HepG2 (cell line): Measurements from ENCODE around the gene SERPINA6. TPM values are rescaled to one million over a fixed set of nuclear protein-coding genes. Genes with fewer than 3 reads are reported as not detected.

Experiments used
- ELF3 ChIP-seq: IDR thresholded peaks from 2 replicates; pipeline ENCODE4 v1.6.1; 2016; ENCODE audit warnings: missing genetic modification reagents, missing compliant biosample characterization
- ETV5 ChIP-seq: IDR thresholded peaks from 2 replicates; pipeline ENCODE4 v1.6.1; 2018; ENCODE audit warnings: missing biosample characterization, missing genetic modification reagents, inconsistent platforms, borderline replicate concordance
- TBX2 ChIP-seq: sonication (generic); formaldehyde crosslinking; IDR thresholded peaks from 2 replicates; pipeline ENCODE4 v1.5.0; 2020; ENCODE audit warnings: missing genetic modification reagents, mild to moderate bottlenecking, borderline replicate concordance
- THYN1 ChIP-seq: sonication (generic); formaldehyde crosslinking; IDR thresholded peaks from 2 replicates; pipeline ENCODE4 v1.8.1; 2023; ENCODE audit warnings: low read depth, mild to moderate bottlenecking, moderate library complexity, missing genetic modification reagents, borderline replicate concordance
- TSC22D2 ChIP-seq: sonication (generic); formaldehyde crosslinking; IDR thresholded peaks from 2 replicates; pipeline ENCODE4 v1.5.1; 2020; ENCODE audit warnings: missing genetic modification reagents, mild to moderate bottlenecking, borderline replicate concordance
- USF2 ChIP-seq, 2 experiments: sonication (generic) in 1 of 2; formaldehyde crosslinking in 1 of 2; IDR thresholded peaks; 2 replicates each; pipeline versions ENCODE4 v1.5.1 to v1.6.1; 2011 to 2020; ENCODE audit warnings: borderline replicate concordance in 1 of 2, low read depth in 1 of 2, low read length in 1 of 2, mild to moderate bottlenecking in 1 of 2, missing genetic modification reagents in 1 of 2, moderate library complexity in 1 of 2
- ZNF12 ChIP-seq: sonication (generic); formaldehyde crosslinking; IDR thresholded peaks from 2 replicates; pipeline ENCODE4 v1.5.0; 2020; ENCODE audit warnings: missing genetic modification reagents
- ZNF530 ChIP-seq: sonication (generic); formaldehyde crosslinking; IDR thresholded peaks from 2 replicates; pipeline ENCODE4 v1.5.0; 2020; ENCODE audit warnings: low read depth, mild to moderate bottlenecking, missing genetic modification reagents
- ZNF543 ChIP-seq: sonication (generic); formaldehyde crosslinking; IDR thresholded peaks from 2 replicates; pipeline ENCODE4 v1.4.0; 2020; ENCODE audit warnings: mild to moderate bottlenecking, missing genetic modification reagents
- ZNF816 ChIP-seq: sonication (generic); formaldehyde crosslinking; IDR thresholded peaks from 2 replicates; pipeline ENCODE4 v1.8.0; 2022; ENCODE audit warnings: missing genetic modification reagents, mild to moderate bottlenecking, borderline replicate concordance
- ZSCAN22 ChIP-seq: sonication (generic); formaldehyde crosslinking; IDR thresholded peaks from 2 replicates; pipeline ENCODE4 v1.4.0; 2020; ENCODE audit warnings: mild to moderate bottlenecking, missing genetic modification reagents
- ZSCAN5A ChIP-seq: sonication (generic); formaldehyde crosslinking; IDR thresholded peaks from 2 replicates; pipeline ENCODE4 v1.8.0; 2022; ENCODE audit warnings: mild to moderate bottlenecking, missing genetic modification reagents, borderline replicate concordance
- polyA plus RNA-seq, 8 experiments: library from polyadenylated mRNA; depleted of rRNA in 3 of 8; stranded (reverse) in 7 of 8; unstranded in 1 of 8; fragments of >200 nt; fragmentation: Illumina TruSeq in 4 of 8; extraction: Trizol in 4 of 8; gene quantifications; 2 replicates each; pipeline versions ENCODE4 v1.2.1 to v1.2.3, GENCODE V29; 2011 to 2016; ENCODE audit warnings: low read depth in 4 of 8, missing spikeins in 1 of 8, mixed read lengths in 1 of 8; ENCODE audit not compliant: insufficient read depth in 1 of 8
- total RNA-seq, 5 experiments: library from RNA; depleted of rRNA; stranded (reverse); fragments of >200 nt; fragmentation: Illumina TruSeq; extraction: Trizol; gene quantifications; 2 replicates each; pipeline ENCODE4 v1.2.3, GENCODE V29; 2016; ENCODE audit warnings: low read depth in 1 of 5
- TF ChIP-seq, protein P1 (sequence below): sonication (generic); formaldehyde crosslinking; IDR thresholded peaks from 2 replicates; pipeline ENCODE4 v1.8.0; 2022; ENCODE audit warnings: missing genetic modification reagents, mild to moderate bottlenecking, inconsistent platforms, borderline replicate concordance
- TF ChIP-seq, protein P2 (sequence below): sonication (generic); formaldehyde crosslinking; IDR thresholded peaks from 2 replicates; pipeline ENCODE4 v1.8.0; 2022; ENCODE audit warnings: mild to moderate bottlenecking, missing genetic modification reagents
- TF ChIP-seq, protein P3 (sequence below): IDR thresholded peaks from 2 replicates; pipeline ENCODE4 v1.6.1; 2016; ENCODE audit warnings: low read depth, missing genetic modification reagents, missing compliant biosample characterization

The SERPINA6 gene
- total and polyA plus RNA-seq, 2 of the 13 experiments (the other 11 are each of a cell fraction or from before 2014, with no cell fraction given) = 260 to 333 TPM

DNA sequence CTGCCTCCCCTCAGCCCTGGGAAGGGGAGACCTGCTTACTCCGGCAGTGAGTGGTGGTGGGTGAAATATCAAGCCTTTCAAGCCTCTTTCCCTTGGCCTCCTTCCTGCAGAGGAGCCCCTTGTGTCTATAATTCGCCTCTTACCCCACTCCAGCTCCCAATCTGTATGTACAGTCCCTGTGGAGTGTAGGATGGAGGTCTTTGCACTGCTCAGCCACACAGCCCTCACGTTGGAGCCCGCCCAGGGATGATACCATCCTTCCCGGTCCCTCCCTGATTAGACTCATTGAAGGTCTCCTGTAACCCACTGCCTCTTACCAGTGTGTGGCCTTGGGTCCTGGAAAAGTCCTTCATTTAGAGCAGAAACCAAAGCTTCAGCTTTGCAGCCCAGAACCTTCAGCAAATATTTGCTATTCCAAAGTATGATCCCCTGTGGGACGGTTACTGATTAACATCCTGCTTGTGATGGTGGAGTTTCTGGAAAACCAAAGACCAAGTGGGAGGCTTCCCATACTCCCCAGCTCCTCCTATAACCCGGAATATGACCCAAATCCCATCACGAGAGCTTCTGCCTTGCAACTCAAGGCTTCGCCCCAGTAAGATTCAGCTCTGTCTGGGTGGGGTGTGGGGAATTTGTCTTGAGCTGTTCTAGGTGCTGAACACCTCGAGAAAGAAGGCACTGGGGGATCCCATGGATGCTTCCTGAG, 30.1 kb downstream of the SERPINA6 start, which contains the start of gene SERPINA10 (continued):
- TF ChIP-seq ZNF530 (CRISPR knock-in tag) (no peak), TSC22D2 (peak; percentile 68; the same call in 1 of the 2 replicates), ZSCAN5A (CRISPR knock-in tag) (peak; percentile 90; the same call in 1 of the 2 replicates), ZNF543 (CRISPR knock-in tag) (peak; percentile 84), USF2 (IDR thresholded peaks at IDR 0.05; ENCODE audit: low read depth, low read length) (0 out of 2 replicates have a peak, but pooled peaks have one; percentile 16), USF2 (CRISPR knock-in tag; IDR thresholded peaks at IDR 0.05; ENCODE audit: borderline replicate concordance) (no peak), ELF3 (CRISPR knock-in tag) (peak; percentile 85), THYN1 (no peak), ZNF12 (CRISPR knock-in tag) (peak; percentile 56; the same call in 1 of the 2 replicates), TBX2 (CRISPR knock-in tag) (peak; percentile 73), ZNF816 (CRISPR knock-in tag) (0 out of 2 replicates have a peak, but pooled peaks have one; percentile 58), ZSCAN22 (CRISPR knock-in tag) (peak; percentile 15; the same call in 1 of the 2 replicates), ETV5 (peak; percentile 43; the same call in 1 of the 2 replicates)
- TF ChIP-seq, protein P1, sequence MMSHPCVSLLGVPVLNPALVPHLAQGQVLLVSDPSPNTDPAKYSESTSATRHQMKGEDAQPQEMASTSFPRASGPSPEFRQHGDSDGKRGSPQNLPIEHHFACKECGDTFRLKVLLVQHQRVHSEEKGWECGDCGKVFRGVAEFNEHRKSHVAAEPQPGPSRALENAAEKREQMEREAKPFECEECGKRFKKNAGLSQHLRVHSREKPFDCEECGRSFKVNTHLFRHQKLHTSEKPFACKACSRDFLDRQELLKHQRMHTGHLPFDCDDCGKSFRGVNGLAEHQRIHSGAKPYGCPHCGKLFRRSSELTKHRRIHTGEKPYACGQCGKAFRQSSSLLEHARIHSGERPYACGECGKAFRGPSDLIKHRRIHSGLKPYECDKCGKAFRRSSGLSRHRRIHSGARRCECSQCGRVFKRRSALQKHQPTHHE = 0 out of 2 replicates have a peak, but pooled peaks have one; percentile 49
- TF ChIP-seq, protein P2, sequence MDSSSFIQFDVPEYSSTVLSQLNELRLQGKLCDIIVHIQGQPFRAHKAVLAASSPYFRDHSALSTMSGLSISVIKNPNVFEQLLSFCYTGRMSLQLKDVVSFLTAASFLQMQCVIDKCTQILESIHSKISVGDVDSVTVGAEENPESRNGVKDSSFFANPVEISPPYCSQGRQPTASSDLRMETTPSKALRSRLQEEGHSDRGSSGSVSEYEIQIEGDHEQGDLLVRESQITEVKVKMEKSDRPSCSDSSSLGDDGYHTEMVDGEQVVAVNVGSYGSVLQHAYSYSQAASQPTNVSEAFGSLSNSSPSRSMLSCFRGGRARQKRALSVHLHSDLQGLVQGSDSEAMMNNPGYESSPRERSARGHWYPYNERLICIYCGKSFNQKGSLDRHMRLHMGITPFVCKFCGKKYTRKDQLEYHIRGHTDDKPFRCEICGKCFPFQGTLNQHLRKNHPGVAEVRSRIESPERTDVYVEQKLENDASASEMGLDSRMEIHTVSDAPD (CRISPR knock-in tag) = 0 out of 2 replicates have a peak, but pooled peaks have one; percentile 65
- TF ChIP-seq, protein P3, sequence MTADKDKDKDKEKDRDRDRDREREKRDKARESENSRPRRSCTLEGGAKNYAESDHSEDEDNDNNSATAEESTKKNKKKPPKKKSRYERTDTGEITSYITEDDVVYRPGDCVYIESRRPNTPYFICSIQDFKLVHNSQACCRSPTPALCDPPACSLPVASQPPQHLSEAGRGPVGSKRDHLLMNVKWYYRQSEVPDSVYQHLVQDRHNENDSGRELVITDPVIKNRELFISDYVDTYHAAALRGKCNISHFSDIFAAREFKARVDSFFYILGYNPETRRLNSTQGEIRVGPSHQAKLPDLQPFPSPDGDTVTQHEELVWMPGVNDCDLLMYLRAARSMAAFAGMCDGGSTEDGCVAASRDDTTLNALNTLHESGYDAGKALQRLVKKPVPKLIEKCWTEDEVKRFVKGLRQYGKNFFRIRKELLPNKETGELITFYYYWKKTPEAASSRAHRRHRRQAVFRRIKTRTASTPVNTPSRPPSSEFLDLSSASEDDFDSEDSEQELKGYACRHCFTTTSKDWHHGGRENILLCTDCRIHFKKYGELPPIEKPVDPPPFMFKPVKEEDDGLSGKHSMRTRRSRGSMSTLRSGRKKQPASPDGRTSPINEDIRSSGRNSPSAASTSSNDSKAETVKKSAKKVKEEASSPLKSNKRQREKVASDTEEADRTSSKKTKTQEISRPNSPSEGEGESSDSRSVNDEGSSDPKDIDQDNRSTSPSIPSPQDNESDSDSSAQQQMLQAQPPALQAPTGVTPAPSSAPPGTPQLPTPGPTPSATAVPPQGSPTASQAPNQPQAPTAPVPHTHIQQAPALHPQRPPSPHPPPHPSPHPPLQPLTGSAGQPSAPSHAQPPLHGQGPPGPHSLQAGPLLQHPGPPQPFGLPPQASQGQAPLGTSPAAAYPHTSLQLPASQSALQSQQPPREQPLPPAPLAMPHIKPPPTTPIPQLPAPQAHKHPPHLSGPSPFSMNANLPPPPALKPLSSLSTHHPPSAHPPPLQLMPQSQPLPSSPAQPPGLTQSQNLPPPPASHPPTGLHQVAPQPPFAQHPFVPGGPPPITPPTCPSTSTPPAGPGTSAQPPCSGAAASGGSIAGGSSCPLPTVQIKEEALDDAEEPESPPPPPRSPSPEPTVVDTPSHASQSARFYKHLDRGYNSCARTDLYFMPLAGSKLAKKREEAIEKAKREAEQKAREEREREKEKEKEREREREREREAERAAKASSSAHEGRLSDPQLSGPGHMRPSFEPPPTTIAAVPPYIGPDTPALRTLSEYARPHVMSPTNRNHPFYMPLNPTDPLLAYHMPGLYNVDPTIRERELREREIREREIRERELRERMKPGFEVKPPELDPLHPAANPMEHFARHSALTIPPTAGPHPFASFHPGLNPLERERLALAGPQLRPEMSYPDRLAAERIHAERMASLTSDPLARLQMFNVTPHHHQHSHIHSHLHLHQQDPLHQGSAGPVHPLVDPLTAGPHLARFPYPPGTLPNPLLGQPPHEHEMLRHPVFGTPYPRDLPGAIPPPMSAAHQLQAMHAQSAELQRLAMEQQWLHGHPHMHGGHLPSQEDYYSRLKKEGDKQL (CRISPR knock-in tag) = peak; percentile 55; the same call in 1 of the 2 replicates
